A549 (cell line): ENCODE results near the gene EGFL7. TPM values are rescaled to one million over a fixed set of nuclear protein-coding genes. Genes with fewer than 3 reads are reported as not detected.
A peak's percentile ranks its signal among the peaks of the same experiment; 100 is the strongest.

Source experiments
- ATAC-seq, 2 experiments: fragments of 200-7000 bp in 1 of 2; fragments of >200 bp in 1 of 2; cut with Nextera tagmentation in 1 of 2; cut with Tn5 transposase in 1 of 2; 3 replicates each; pipeline versions ENCODE4 v1.8.0 to v1.9.1; 2018 to 2020; ENCODE audit warnings: mild to moderate bottlenecking in 1 of 2, moderate library complexity in 1 of 2
- CTCF ChIA-PET: fragments of 300-600 bp; sonication (Branson Sonifier 250); formaldehyde crosslinking; extraction: SDS; loops from one replicate; lab custom pipeline; 2021; ENCODE audit warnings: antibody characterized with exemption, inconsistent platforms; lab: Yijun Ruan, JAX
- POLR2A ChIA-PET: fragments of 350-600 bp; formaldehyde crosslinking; extraction: SDS; loops from one replicate; lab custom pipeline; 2021; ENCODE audit warnings: antibody characterized with exemption, inconsistent platforms; lab: Yijun Ruan, JAX
- DNase-seq, 2 experiments: peaks; one replicate each; pipeline versions ENCODE4 v3.0.0 to v3.0.0-alpha.2; 2011 to 2016; ENCODE audit warnings: low read depth in 1 of 2, low spot score in 1 of 2
- FAIRE-seq: peaks from 2 replicates; lab custom pipeline; 2011; peaks lifted over from hg19 to GRCh38; lab: Jason Lieb, UNC
- H3K27ac ChIP-seq, 2 experiments: fragments of >200 bp; sonication (Bioruptor Twin); formaldehyde crosslinking; 3 replicates each; pipeline ENCODE4 v1.5.1; 2016 to 2017
- H3K4me1 ChIP-seq: fragments of >200 bp; sonication (Bioruptor Twin); formaldehyde crosslinking; 3 replicates; pipeline ENCODE4 v1.6.1; 2016
- H3K4me2 ChIP-seq: fragments of >200 bp; sonication (Bioruptor Twin); formaldehyde crosslinking; 3 replicates; pipeline ENCODE4 v1.6.1; 2016
- H3K4me3 ChIP-seq: fragments of >200 bp; sonication (Bioruptor Twin); formaldehyde crosslinking; 3 replicates; pipeline ENCODE4 v1.5.1; 2016
- H3K9me3 ChIP-seq: fragments of >200 bp; sonication (Bioruptor Twin); formaldehyde crosslinking; 3 replicates; pipeline ENCODE4 v1.6.1; 2016
- BCL3 ChIP-seq: fragments of >200 bp; sonication (Bioruptor Twin); formaldehyde crosslinking; IDR thresholded peaks from 3 replicates; pipeline ENCODE4 v1.6.1; 2016
- CEBPB ChIP-seq, 2 experiments: fragments of >200 bp in 1 of 2; sonication (Bioruptor Twin) in 1 of 2; formaldehyde crosslinking in 1 of 2; IDR thresholded peaks; 2 replicates each; pipeline ENCODE4 v1.6.1; 2012 to 2016
- E2F6 ChIP-seq: IDR thresholded peaks from 2 replicates; pipeline ENCODE4 v1.6.1; 2012; ENCODE audit warnings: low read depth, borderline replicate concordance
- FOSL2 ChIP-seq, 2 experiments: fragments of 450-650 bp in 1 of 2; fragments of >200 bp in 1 of 2; sonication (Bioruptor Twin) in 1 of 2; formaldehyde crosslinking; IDR thresholded peaks; 2 replicates each; pipeline versions ENCODE4 v1.5.0 to v1.6.1; 2016 to 2020; ENCODE audit warnings: mild to moderate bottlenecking in 1 of 2, moderate library complexity in 1 of 2
- FOXS1 ChIP-seq: fragments of 250-450 bp; sonication (Bioruptor Pico); IDR thresholded peaks from 2 replicates; pipeline ENCODE4 v1.5.0; 2020; ENCODE audit warnings: mild to moderate bottlenecking, moderate library complexity
- GATA3 ChIP-seq: IDR thresholded peaks from 2 replicates; pipeline ENCODE4 v1.6.1; 2012; ENCODE audit warnings: borderline replicate concordance
- HOXB13 ChIP-seq: fragments of 250-450 bp; sonication (Bioruptor Pico); IDR thresholded peaks from 2 replicates; pipeline ENCODE4 v1.5.0; 2020; ENCODE audit warnings: low read depth, mild to moderate bottlenecking, moderate library complexity
- JUN ChIP-seq, 2 experiments: fragments of >200 bp; sonication (Bioruptor Twin); formaldehyde crosslinking; IDR thresholded peaks; 2 replicates in 1 of 2; 3 replicates in 1 of 2; pipeline ENCODE4 v1.6.1; 2016 to 2017
- KDM5A ChIP-seq: fragments of 200-600 bp; sonication (generic); IDR thresholded peaks from 2 replicates; pipeline ENCODE4 v1.6.1; 2016; ENCODE audit warnings: antibody characterized with exemption, mild to moderate bottlenecking
- MAFK ChIP-seq: fragments of 450-650 bp; IDR thresholded peaks from 2 replicates; pipeline ENCODE4 v1.6.1; 2014; ENCODE audit not compliant: partially characterized antibody
- NFE2L2 ChIP-seq: fragments of 150-350 bp; conservative IDR thresholded peaks from 2 replicates; pipeline ENCODE4 v1.6.1; 2014; ENCODE audit warnings: low read length
- PBX3 ChIP-seq: IDR thresholded peaks from 2 replicates; pipeline ENCODE4 v1.6.1; 2012
- RCOR1 ChIP-seq: fragments of 150-350 bp; IDR thresholded peaks from 2 replicates; pipeline ENCODE4 v1.6.1; 2014; ENCODE audit warnings: antibody characterized with exemption, low read length, low read depth
- RNF2 ChIP-seq: fragments of 200-600 bp; sonication (generic); IDR thresholded peaks from 2 replicates; pipeline ENCODE4 v1.6.1; 2016; ENCODE audit warnings: low read depth, mild to moderate bottlenecking, antibody characterized with exemption, moderate library complexity, borderline replicate concordance
- SMC3 ChIP-seq: fragments of >200 bp; sonication (Bioruptor Twin); formaldehyde crosslinking; IDR thresholded peaks from 3 replicates; pipeline ENCODE4 v1.6.1; 2018; ENCODE audit warnings: inconsistent platforms
- ZFP36 ChIP-seq: fragments of 450-650 bp; IDR thresholded peaks from 2 replicates; pipeline ENCODE4 v1.6.1; 2014; ENCODE audit warnings: borderline replicate concordance; ENCODE audit not compliant: partially characterized antibody
- ZNF302 ChIP-seq: fragments of 250-450 bp; sonication (Bioruptor Pico); IDR thresholded peaks from 2 replicates; pipeline ENCODE4 v1.9.0; 2021; ENCODE audit warnings: inconsistent platforms, mild to moderate bottlenecking, moderate library complexity
- WGBS: methylation state at CpG from one replicate; pipeline ENCODE4 v1.1.6; 2017; ENCODE audit errors: missing lambda C conversion rate; 5-methylcytosine and 5-hydroxymethylcytosine counted together
- polyA plus RNA-seq, 4 experiments: library from polyadenylated mRNA; depleted of rRNA in 3 of 4; stranded (reverse); fragments of >200 nt; fragmentation: RNase III in 1 of 4; extraction: RNeasy Plus Mini Kit Qiagen cat#74134 plus additional on column Dnase treatment in 1 of 4; gene quantifications; 2 replicates in 3 of 4; 3 replicates in 1 of 4; pipeline ENCODE4 v1.2.3, GENCODE V29; 2011 to 2017
- TF ChIP-seq, protein P1 (sequence below): IDR thresholded peaks from 2 replicates; pipeline ENCODE4 v1.6.1; 2012

The EGFL7 gene
- polyA plus RNA-seq, 2 of the 4 experiments (the other 2 are of a cell fraction), result 19.9 to 34.4 TPM

GRCh38 chr9:136720251-136720897 is 57.7 kb downstream of the EGFL7 start:
- FAIRE-seq, result no peak
- peak; percentile 4 to 12; a peak in 3 of 6 replicates for ATAC-seq
- TF ChIP-seq RNF2 (no peak), FOXS1 (CRISPR knock-in tag) (no peak), CEBPB (IDR thresholded peaks at IDR 0.05) (no peak), BCL3 (no peak), NFE2L2 (no peak), SMC3 (no peak), FOSL2 (IDR thresholded peaks at IDR 0.05) (no peak), FOSL2 (CRISPR knock-in tag; IDR thresholded peaks at IDR 0.05) (no peak), ZFP36 (no peak), KDM5A (no peak)
- TF ChIP-seq, protein P1, sequence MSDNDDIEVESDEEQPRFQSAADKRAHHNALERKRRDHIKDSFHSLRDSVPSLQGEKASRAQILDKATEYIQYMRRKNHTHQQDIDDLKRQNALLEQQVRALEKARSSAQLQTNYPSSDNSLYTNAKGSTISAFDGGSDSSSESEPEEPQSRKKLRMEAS, result no peak
- DNase-seq, result no peak
- H3K4me1 ChIP-seq, result peaks cover 63% of the 10 kb centered on the region
- H3K4me2 ChIP-seq, result no peak overlapping the region
- no peak overlapping the region for H3K27ac ChIP-seq
- 73% methylated on average over 19 of the region's 20 CpGs for WGBS
- ChIA-PET POLR2A (interaction anchor here (2.0 kb wide), 1 partner anchor 8 kb away, joined by 17 read pairs; no protein-coding TSS in a partner anchor), CTCF (interaction anchor here (0.7 to 4.7 kb wide), 6 partner anchors 9 to 50 kb away, joined by 3 to 25 read pairs (median 3); no protein-coding TSS in a partner anchor)
- H3K9me3 ChIP-seq, result no peaks in the 10 kb centered on the region
- no peak overlapping the region for H3K4me3 ChIP-seq

DNA sequence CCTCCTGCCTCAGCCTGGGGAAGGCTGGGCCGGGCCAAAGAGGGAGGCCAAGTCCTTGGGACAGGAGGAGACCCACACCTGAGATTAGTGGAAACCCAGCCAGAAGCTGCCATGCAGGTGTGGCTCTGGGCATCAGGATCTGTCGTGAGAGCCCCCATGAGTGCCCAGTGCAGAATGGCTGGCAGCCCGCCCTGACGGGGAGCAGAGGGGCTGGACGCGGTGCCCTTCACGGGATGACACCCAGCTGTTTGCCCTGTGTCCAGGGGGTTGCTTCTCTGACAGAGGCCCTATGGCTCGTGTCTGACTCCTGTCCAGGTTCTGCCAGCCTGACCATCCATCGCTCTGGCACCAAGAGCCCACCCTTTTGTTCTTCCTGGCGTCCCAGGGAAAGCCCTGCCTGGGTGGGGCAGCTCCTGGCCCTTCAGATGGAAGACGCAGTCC is 58.2 kb downstream of the EGFL7 start:
- ChIA-PET POLR2A (no interaction called here), CTCF (interaction anchor here (0.7 to 4.7 kb wide), 11 partner anchors 8 to 357 kb away, joined by 3 to 25 read pairs (median 3); partner anchors contain the start of gene DNLZ)
- TF ChIP-seq PBX3, result 0 out of 2 replicates have a peak, but pooled peaks have one; percentile 40
- TF ChIP-seq E2F6, result no peak
- no peak for TF ChIP-seq JUN (IDR thresholded peaks at IDR 0.05)
- TF ChIP-seq RCOR1, result no peak
- TF ChIP-seq ZNF302, result no peak
- TF ChIP-seq MAFK, result no peak
- no peak for TF ChIP-seq HOXB13 (CRISPR knock-in tag)
- Histone ChIP-seq H3K9me3 (no peaks in the 10 kb centered on the region), H3K4me2 (no peak overlapping the region), H3K27ac (no peak overlapping the region), H3K4me1 (peaks cover 68% of the 10 kb centered on the region), H3K4me3 (no peak overlapping the region)
- DNase-seq, result no peak
- peak; percentile 2; a peak in 4 of 6 replicates for ATAC-seq
- 70% methylated on average over 10 of the region's 11 CpGs for WGBS
- FAIRE-seq, result no peak

- peak in 1 of 2 experiments; percentile 52 for DNase-seq
- ATAC-seq, result peak; percentile 9 to 13; a peak in 5 of 6 replicates
- no peak overlapping the region for H3K4me2 ChIP-seq
- H3K4me1 ChIP-seq, result peaks cover 74% of the 10 kb centered on the region
- no peaks in the 10 kb centered on the region for H3K9me3 ChIP-seq
- ChIA-PET CTCF (interaction anchor here (0.8 to 4.7 kb wide), 11 partner anchors 8 to 358 kb away, joined by 3 to 25 read pairs (median 3); partner anchors contain the start of gene DNLZ), POLR2A (interaction anchor here (0.6 kb wide), 1 partner anchor 238 kb away, joined by 3 read pairs; no protein-coding TSS in a partner anchor)
- H3K27ac ChIP-seq, result peak overlapping the region in 1 of 2 experiments; percentile 37; a peak in 1 of 6 replicates
- no peak for FAIRE-seq
- peak; percentile 19; the same call in 1 of the 2 replicates for TF ChIP-seq GATA3
- TF ChIP-seq JUN (IDR thresholded peaks at IDR 0.05), result peak; percentile 29 to 34; a peak in 1 of 5 replicates
- no peak for TF ChIP-seq FOSL2 (IDR thresholded peaks at IDR 0.05)
- TF ChIP-seq FOSL2 (CRISPR knock-in tag; IDR thresholded peaks at IDR 0.05), result no peak
- TF ChIP-seq, protein P1, result peak; percentile 37; the same call in 1 of the 2 replicates
- TF ChIP-seq, all 56 proteins: peak for 3
- H3K4me3 ChIP-seq, result no peak overlapping the region
- WGBS, result 61% methylated on average over 20 of the region's 30 CpGs
Observed at GRCh38 chr9:136721339-136722092, 58.8 kb downstream of the EGFL7 start.
